ENCODE results near the gene KRTAP3-3.
"Not testable (repeated sequence)": the region's sequence is repeated elsewhere in the genome, so short reads cannot be mapped to it uniquely, and the experiment has no call there.

KRTAP3-3 gene

GRCh38 chr17:41004397-41004796 lies 10.4 kb upstream of the KRTAP3-3 start:
- DNase-seq (ENCODE audit: low spot score) = no peak

GRCh38 chr17:41003926-41004325 lies 10.0 kb upstream of the KRTAP3-3 start:
- no peak for DNase-seq (ENCODE audit: low spot score)

DNA sequence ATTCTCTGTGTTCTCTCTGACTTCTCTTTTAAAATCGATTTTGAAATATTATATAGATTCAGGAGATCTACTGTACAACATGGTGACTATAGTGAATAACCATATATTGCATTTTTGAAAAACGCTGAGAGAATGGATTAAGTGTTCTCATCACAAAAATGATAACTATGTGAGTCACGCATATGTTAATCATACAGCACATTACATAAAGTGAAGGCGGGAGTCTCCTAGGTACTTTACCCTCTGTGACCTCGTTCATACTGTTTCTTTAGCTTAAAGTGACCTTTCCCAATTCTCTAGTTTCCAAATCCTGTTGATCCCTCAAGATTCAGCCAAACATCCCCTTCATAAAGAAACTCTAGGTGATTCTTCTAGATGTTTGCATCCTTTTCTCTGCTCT lies 8.8 kb upstream of the KRTAP3-3 start:
- DNase-seq (ENCODE audit: low spot score) = no peak

- DNase-seq (ENCODE audit: low spot score) = no peak
These were observed 7.8 kb upstream of the KRTAP3-3 start for GRCh38 chr17:41001795-41002194.

- DNase-seq (ENCODE audit: low spot score) = not testable (repeated sequence)
These were observed 5.6 kb upstream of the KRTAP3-3 start, which contains the start of gene KRTAP3-2 for GRCh38 chr17:40999563-40999962. Gene KRTAP3-2, minus strand, starts transcription at chr17:40999906. Its CDS starts 53 bp downstream, at chr17:40999853.

- no peak for DNase-seq (ENCODE audit: low spot score)
These were observed 3.4 kb upstream of the KRTAP3-3 start for GRCh38 chr17:40997361-40997760.

- no peak for DNase-seq (ENCODE audit: low spot score)
These were observed 2.9 kb upstream of the KRTAP3-3 start for GRCh38 chr17:40996829-40997228.

GRCh38 chr17:40995116-40995515 lies 1.2 kb upstream of the KRTAP3-3 start:
- no peak for DNase-seq (ENCODE audit: low spot score)

DNA sequence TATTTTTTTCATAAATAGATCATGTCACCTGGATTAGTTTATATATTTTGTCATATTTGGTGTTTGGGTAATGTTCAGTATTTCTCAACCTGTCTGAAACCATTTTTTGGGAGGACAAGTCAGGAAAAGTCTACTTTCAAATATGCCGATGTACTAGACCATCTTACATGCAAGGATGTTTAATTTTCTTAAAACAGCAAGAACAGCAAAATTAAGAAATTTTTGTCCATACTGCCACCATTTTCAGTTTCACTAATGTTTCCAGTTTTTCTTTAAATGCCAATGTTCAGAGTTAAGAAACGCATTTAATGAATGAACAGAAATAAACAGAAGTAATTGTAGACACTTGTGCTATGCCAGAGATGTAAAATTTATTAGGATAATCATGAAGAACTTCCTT lies 880 bp downstream of the KRTAP3-3 start:
- no peak for DNase-seq (ENCODE audit: low spot score)

GRCh38 chr17:40992666-40993065 lies 1.3 kb downstream of the KRTAP3-3 start:
- DNase-seq (ENCODE audit: low spot score) = no peak

GRCh38 chr17:40986920-40987319 lies 7.0 kb downstream of the KRTAP3-3 start:
- no peak for DNase-seq (ENCODE audit: low spot score)

DNA sequence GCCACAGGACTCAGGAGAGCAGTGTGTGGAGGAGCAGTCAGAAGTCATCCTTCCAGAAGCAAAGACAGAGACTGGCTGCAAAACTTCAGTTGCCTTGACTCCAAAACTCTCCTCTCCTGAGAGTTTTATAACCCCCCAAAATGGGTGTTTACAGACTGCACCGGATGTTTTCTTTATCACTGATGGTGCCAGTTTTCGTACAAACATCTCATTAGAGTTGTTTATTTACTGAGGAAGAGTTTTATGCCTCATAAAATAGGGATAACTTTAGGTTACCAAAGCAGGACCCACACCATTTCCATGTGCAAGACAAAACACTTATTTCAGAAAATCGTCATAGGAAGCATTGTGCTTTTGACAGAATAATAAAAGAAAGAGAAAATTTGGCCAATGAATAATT lies 9.7 kb downstream of the KRTAP3-3 start, which contains the start of gene KRT40:
Gene KRT40 (minus strand): TSS at position 101 of the 400 bp plus-strand sequence. CDS start 53 bp downstream, at position 48.
- DNase-seq (ENCODE audit: low spot score) = no peak

- no peak for DNase-seq (ENCODE audit: low spot score)
These were observed 12.8 kb downstream of the KRTAP3-3 start for GRCh38 chr17:40981115-40981514.

DNA sequence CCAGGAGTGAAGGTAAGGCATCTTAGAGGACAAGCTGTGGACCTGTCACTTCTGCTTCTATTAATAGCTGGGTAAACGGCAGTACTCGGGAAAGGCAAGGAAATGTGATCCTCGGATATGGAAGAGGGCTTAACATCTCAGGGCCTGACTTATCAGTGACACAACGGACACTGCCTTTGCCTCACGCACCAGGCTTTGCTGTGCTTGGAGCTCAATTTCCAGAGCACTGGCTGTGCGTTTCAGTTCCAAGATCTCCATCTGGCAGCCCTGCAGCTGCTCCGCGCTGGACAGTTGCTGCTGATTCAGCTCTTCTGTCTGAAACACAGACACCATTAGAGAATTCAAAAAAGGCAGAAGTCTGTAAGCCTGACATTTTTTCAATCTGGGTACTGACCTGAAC lies 13.4 kb downstream of the KRTAP3-3 start:
- no peak for DNase-seq (ENCODE audit: low spot score)

GRCh38 chr17:40980117-40980516 lies 13.8 kb downstream of the KRTAP3-3 start:
- DNase-seq (ENCODE audit: low spot score) = no peak

- DNase-seq (ENCODE audit: low spot score) = no peak
These were observed 15.3 kb downstream of the KRTAP3-3 start for GRCh38 chr17:40978575-40979151.

- no peak for DNase-seq (ENCODE audit: low spot score)
These were observed 18.4 kb downstream of the KRTAP3-3 start for GRCh38 chr17:40975516-40975915.

- DNase-seq (ENCODE audit: low spot score) = no peak
These were observed 19.6 kb downstream of the KRTAP3-3 start for GRCh38 chr17:40974366-40974765.

GRCh38 chr17:40967582-40967981 lies 26.4 kb downstream of the KRTAP3-3 start:
- no peak for DNase-seq (ENCODE audit: low spot score)

GRCh38 chr17:40966848-40967247 lies 27.1 kb downstream of the KRTAP3-3 start, which contains the start of gene KRT39:
Gene KRT39, minus strand, starts transcription at chr17:40966948. Its CDS starts 92 bp downstream, at chr17:40966856.
- no peak for DNase-seq (ENCODE audit: low spot score)

DNA sequence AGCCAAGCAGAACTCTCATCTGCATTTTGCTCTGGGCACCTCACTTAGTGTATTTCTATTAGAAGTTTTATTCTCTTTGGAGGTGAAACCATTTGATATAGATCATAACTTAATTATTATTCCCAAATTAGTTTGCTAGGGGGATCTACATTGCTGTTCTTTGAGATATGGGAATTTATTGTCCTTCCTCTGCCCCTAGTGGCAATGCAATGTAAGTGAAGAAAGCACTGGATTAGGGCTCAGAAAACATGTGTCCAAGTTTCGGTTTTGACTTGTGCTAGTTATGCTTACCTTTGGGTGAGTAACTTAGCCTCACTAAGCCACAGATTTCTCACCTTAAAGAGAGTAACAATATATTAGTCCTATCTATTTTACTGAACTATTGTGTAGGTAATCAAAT lies 30.1 kb downstream of the KRTAP3-3 start:
- peak; percentile 16 for DNase-seq (ENCODE audit: low spot score)

DNA sequence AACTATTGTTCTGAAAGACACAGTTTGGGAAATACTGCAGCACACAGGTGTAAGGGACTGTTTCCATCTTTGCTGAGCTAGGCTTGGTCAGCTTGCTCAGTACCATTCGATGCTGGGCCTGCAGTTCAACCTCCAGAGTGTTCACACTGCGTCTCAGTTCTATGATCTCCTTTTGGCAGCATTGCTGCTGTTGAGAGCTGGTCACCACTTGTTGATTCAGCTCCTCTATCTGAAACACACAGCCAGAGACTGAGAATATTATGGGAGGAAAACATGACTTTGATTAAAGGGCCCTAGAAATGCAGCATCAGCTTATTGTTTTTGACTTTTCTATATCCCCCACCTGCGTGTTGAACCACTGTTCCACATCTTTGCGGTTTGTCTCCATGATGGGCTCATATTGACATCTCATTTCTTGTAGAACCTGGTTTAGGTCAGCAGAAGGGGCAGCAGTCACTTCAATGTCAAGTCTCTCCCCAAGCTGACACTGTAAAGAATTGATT lies 31.9 kb downstream of the KRTAP3-3 start:
- no peak for DNase-seq (ENCODE audit: low spot score)

DNA sequence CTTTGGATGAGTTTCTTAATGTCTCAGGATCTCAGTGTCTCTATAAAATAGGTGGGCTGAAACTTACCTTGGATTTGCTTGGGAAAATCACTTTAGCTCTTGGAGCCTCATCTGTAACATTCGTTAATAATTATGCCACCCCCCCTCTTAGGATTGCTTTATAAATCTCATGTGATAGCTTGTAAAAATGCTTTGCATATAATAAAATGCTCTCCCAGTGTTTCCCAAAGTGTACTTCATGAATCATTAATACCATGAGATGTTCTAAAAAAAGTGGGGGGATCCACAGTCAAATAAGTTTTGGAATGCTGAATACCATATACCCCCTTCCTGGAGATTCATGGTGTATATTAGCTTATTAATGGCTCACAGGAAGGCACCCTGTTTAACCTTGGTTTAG lies 32.4 kb downstream of the KRTAP3-3 start:
- DNase-seq (ENCODE audit: low spot score) = no peak

- DNase-seq (ENCODE audit: low spot score) = no peak
These were observed 33.8 kb downstream of the KRTAP3-3 start for GRCh38 chr17:40960144-40960543.

Measured in CD4-positive, alpha-beta T cell treated with Interleukin-15 for 4 hours (primary cell).